Keratinocyte (primary cell): ENCODE measurements around the gene ABHD13. TPM values are rescaled to one million over a fixed set of nuclear protein-coding genes. Genes with fewer than 3 reads are reported as not detected.

Source experiments
- DNase-seq: peaks from one replicate; pipeline ENCODE4 v3.0.0-alpha.2; 2011; ENCODE audit warnings: low read depth, missing footprints, low spot score
- FAIRE-seq: peaks from 2 replicates; lab custom pipeline; 2011; peaks lifted over from hg19 to GRCh38; lab: Jason Lieb, UNC
- H2AFZ ChIP-seq: 2 replicates; pipeline ENCODE4 v1.6.0; 2012; ENCODE audit warnings: low read length, control low read depth, inconsistent platforms; ENCODE audit not compliant: control insufficient read depth
- H3K27ac ChIP-seq: 2 replicates; pipeline ENCODE4 v1.5.1; 2011; ENCODE audit warnings: low read length; ENCODE audit not compliant: control insufficient read depth, insufficient read depth
- H3K27me3 ChIP-seq: 3 replicates; pipeline ENCODE4 v1.6.0; 2011; ENCODE audit warnings: low read length; ENCODE audit not compliant: control insufficient read depth, insufficient read depth; ENCODE audit errors: extremely low read depth
- H3K36me3 ChIP-seq, 2 experiments: 2 replicates in 1 of 2; 3 replicates in 1 of 2; pipeline ENCODE4 v1.5.1; 2011; ENCODE audit warnings: low read length in 2 of 2, mild to moderate bottlenecking in 1 of 2; ENCODE audit not compliant: control insufficient read depth in 2 of 2, insufficient read depth in 2 of 2; ENCODE audit errors: extremely low read depth in 1 of 2
- H3K4me1 ChIP-seq: 3 replicates; pipeline ENCODE4 v1.5.1; 2011; ENCODE audit warnings: low read length; ENCODE audit not compliant: control insufficient read depth, insufficient read depth; ENCODE audit errors: extremely low read depth
- H3K4me2 ChIP-seq: 3 replicates; pipeline ENCODE4 v1.6.0; 2011; ENCODE audit warnings: low read depth, low read length; ENCODE audit not compliant: control insufficient read depth, insufficient read depth; ENCODE audit errors: extremely low read depth
- H3K4me3 ChIP-seq, 3 experiments: fragments of 200-600 bp in 1 of 3; sonication (generic) in 1 of 3; 2 replicates in 2 of 3; 3 replicates in 1 of 3; pipeline ENCODE4 v1.5.1; 2011 to 2016; ENCODE audit warnings: low read length in 3 of 3, mild to moderate bottlenecking in 3 of 3, control low read depth in 2 of 3, inconsistent platforms in 1 of 3, low read depth in 1 of 3, mixed read lengths in 1 of 3, mixed run types in 1 of 3, moderate library complexity in 1 of 3; ENCODE audit not compliant: control insufficient read depth in 2 of 3, insufficient read depth in 2 of 3; ENCODE audit errors: extremely low read depth in 1 of 3
- H3K79me2 ChIP-seq: 2 replicates; pipeline ENCODE4 v1.6.0; 2012; ENCODE audit warnings: low read length; ENCODE audit not compliant: control insufficient read depth, insufficient read depth
- H3K9ac ChIP-seq: 3 replicates; pipeline ENCODE4 v1.6.0; 2011; ENCODE audit warnings: low read length; ENCODE audit not compliant: control insufficient read depth, insufficient read depth; ENCODE audit errors: extremely low read depth
- H3K9me1 ChIP-seq: 3 replicates; pipeline ENCODE4 v1.6.0; 2011; ENCODE audit warnings: low read length; ENCODE audit not compliant: control insufficient read depth, insufficient read depth; ENCODE audit errors: extremely low read depth
- H3K9me3 ChIP-seq: 2 replicates; pipeline ENCODE4 v1.5.1; 2012; ENCODE audit warnings: low read depth, low read length; ENCODE audit not compliant: control insufficient read depth
- H4K20me1 ChIP-seq: 3 replicates; pipeline ENCODE4 v1.6.0; 2011; ENCODE audit warnings: low read length; ENCODE audit not compliant: control insufficient read depth, insufficient read depth; ENCODE audit errors: extremely low read depth
- EZH2 ChIP-seq: IDR thresholded peaks from one replicate; pipeline ENCODE4 v1.6.1; 2012; ENCODE audit warnings: inconsistent platforms, mild to moderate bottlenecking, low read length, moderate library complexity
- dilution Hi-C: fragments of 300-500 bp; cut with MboI; formaldehyde crosslinking; loops from one replicate; pipeline ENCODE4 v1.7.0; 2020; ENCODE audit warnings: low sequenced_read_pairs; ENCODE audit not compliant: extremely low pct_ligation_motif_present
- polyA plus RNA-seq, 5 experiments: library from polyadenylated mRNA; depleted of rRNA in 3 of 5; stranded (reverse) in 3 of 5; stranded (forward) in 1 of 5; unstranded in 1 of 5; fragments of >200 nt; gene quantifications; 1 replicate in 1 of 5; 2 replicates in 3 of 5; 3 replicates in 1 of 5; pipeline versions ENCODE4 v1.2.1 to v1.2.3, GENCODE V29; 2011 to 2012; ENCODE audit warnings: missing spikeins in 2 of 5, low read depth in 1 of 5, low replicate concordance in 1 of 5
- TF ChIP-seq, protein P1 (sequence below), 3 experiments: IDR thresholded peaks in 1 of 3; conservative IDR thresholded peaks in 1 of 3; optimal IDR thresholded peaks in 1 of 3; 2 replicates in 2 of 3; 3 replicates in 1 of 3; pipeline versions ENCODE3 to v1.5.1; 2011; ENCODE audit warnings: low read length in 3 of 3, mild to moderate bottlenecking in 3 of 3, moderate library complexity in 2 of 3, control low read depth in 1 of 3, inconsistent platforms in 1 of 3; ENCODE audit not compliant: insufficient read depth in 2 of 3; ENCODE audit errors: extremely low read depth in 1 of 3

ABHD13 gene
- polyA plus RNA-seq, 1 donor (not counting 4 experiments of a cell fraction or from before 2014, with no cell fraction given) = 12.8 TPM

DNA sequence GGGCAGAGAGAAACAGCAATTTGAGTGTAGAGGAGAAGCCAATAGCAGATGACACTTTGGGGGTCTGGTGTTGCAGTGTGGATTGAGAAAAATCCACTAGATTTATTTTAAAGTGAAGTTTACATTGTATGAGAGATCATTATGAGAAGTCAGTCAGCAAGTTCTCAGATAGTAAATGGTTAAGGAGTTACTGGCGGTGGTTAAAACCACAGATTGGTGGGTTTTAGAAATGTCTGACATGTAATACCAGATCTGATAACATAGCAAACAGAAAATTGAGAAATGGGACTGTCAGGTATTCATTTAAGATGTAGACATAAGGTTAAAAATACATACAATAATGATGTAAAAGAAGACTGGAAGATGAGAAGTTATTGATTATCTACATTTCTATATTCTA lies 7.2 kb downstream of the ABHD13 start:
- Histone ChIP-seq H3K4me2 (no peak overlapping the region), H4K20me1 (no peaks in the 10 kb centered on the region), H3K9ac (no peak overlapping the region), H3K27me3 (no peaks in the 10 kb centered on the region), H3K79me2 (peaks cover 87% of the 10 kb centered on the region), H3K9me3 (no peaks in the 10 kb centered on the region), H2AFZ (no peak overlapping the region), H3K27ac (no peak overlapping the region), H3K9me1 (no peaks in the 10 kb centered on the region), H3K4me3 (no peak overlapping the region), H3K4me1 (no peaks in the 10 kb centered on the region), H3K36me3 (peaks cover 0 to 2% of the 10 kb centered on the region in 2 experiments)
- TF ChIP-seq EZH2 = no peak
- TF ChIP-seq, protein P1, sequence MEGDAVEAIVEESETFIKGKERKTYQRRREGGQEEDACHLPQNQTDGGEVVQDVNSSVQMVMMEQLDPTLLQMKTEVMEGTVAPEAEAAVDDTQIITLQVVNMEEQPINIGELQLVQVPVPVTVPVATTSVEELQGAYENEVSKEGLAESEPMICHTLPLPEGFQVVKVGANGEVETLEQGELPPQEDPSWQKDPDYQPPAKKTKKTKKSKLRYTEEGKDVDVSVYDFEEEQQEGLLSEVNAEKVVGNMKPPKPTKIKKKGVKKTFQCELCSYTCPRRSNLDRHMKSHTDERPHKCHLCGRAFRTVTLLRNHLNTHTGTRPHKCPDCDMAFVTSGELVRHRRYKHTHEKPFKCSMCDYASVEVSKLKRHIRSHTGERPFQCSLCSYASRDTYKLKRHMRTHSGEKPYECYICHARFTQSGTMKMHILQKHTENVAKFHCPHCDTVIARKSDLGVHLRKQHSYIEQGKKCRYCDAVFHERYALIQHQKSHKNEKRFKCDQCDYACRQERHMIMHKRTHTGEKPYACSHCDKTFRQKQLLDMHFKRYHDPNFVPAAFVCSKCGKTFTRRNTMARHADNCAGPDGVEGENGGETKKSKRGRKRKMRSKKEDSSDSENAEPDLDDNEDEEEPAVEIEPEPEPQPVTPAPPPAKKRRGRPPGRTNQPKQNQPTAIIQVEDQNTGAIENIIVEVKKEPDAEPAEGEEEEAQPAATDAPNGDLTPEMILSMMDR (optimal IDR thresholded peaks at IDR 0.05 in 1 of 3, IDR thresholded peaks at IDR 0.05 in 1 of 3, conservative IDR thresholded peaks at IDR 0.05 in 1 of 3; ENCODE audit: extremely low read depth in 1 of 3, insufficient read depth in 2 of 3, low read length in 3 of 3) = no peak
- DNase-seq = no peak
- FAIRE-seq = no peak
- dilution Hi-C loops = no loop called here

DNA sequence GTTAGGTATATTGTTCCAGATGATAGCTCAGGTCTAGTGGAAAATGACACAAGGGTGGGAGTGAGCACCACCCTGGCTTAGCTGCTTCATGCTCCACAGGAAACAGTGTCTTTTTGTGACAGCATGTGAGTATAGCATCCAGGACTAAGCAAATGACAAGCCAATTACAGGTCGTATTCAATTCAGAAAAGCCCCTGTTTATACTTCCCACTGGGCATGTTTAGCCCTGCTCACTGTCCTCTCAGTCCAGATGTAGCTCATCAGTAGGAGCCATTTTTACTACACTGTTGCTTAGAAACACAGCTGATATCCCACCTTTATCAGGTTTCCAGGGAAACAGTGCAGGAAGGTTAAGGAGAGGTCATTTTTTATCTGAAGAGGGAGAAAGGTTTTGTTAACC lies 8.0 kb downstream of the ABHD13 start:
- no peak for FAIRE-seq

More for the DNA sequence above, 8.0 kb downstream of the ABHD13 start:
- Histone ChIP-seq H3K27ac (no peak overlapping the region), H3K9me1 (no peaks in the 10 kb centered on the region), H3K4me2 (no peak overlapping the region), H4K20me1 (no peaks in the 10 kb centered on the region), H2AFZ (no peak overlapping the region), H3K4me1 (no peaks in the 10 kb centered on the region), H3K9me3 (no peaks in the 10 kb centered on the region), H3K79me2 (peaks cover 81% of the 10 kb centered on the region), H3K4me3 (no peak overlapping the region), H3K27me3 (no peaks in the 10 kb centered on the region), H3K36me3 (peaks cover 0 to 2% of the 10 kb centered on the region in 2 experiments), H3K9ac (no peak overlapping the region)
- no peak for TF ChIP-seq EZH2
- TF ChIP-seq, protein P1 (optimal IDR thresholded peaks at IDR 0.05 in 1 of 3, IDR thresholded peaks at IDR 0.05 in 1 of 3, conservative IDR thresholded peaks at IDR 0.05 in 1 of 3; ENCODE audit: extremely low read depth in 1 of 3, insufficient read depth in 2 of 3, low read length in 3 of 3) = no peak
- no peak for DNase-seq
- dilution Hi-C loops = no loop called here
